ENCODE data around the gene DKC1. TPM values are rescaled to one million over a fixed set of nuclear protein-coding genes. Genes with fewer than 3 reads are reported as not detected.

The DKC1 gene
- polyA plus RNA-seq, 3 donors, result 14.1 to 21.6 (median 17.0) TPM

- H3K9me3 ChIP-seq (replicated peaks in 1 of 2; ENCODE audit: control insufficient read depth in 1 of 2, insufficient read depth in 1 of 2, low read length in 2 of 2), result no peaks in the 10 kb centered on the region
- peak overlapping the region; percentile 96 to 98 (median 98) for H3K27ac Mint-ChIP-seq
- no CpG with 5 or more reads among the region's 8 CpGs for WGBS (ENCODE audit: insufficient coverage)
- peaks cover 0 to 2% (median 0%) of the 10 kb centered on the region in 3 donors for H3K27me3 Mint-ChIP-seq (ENCODE audit: low read depth in 3 of 3)
- peak overlapping the region in 1 of 3 experiments; percentile 50 for H3K4me3 ChIP-seq (replicated peaks in 1 of 3; ENCODE audit: low read depth in 2 of 3, low read length in 3 of 3)
- peak overlapping the region; percentile 66 for H3K9ac ChIP-seq (ENCODE audit: insufficient read depth, low read length, poor library complexity, severe bottlenecking)
- DNase-seq, result peak; percentile 73 to 78 (median 76)
- H2AFZ ChIP-seq (ENCODE audit: insufficient read depth, low read depth, low read length, poor library complexity, severe bottlenecking), result no peak overlapping the region
- peak overlapping the region; percentile 55 to 59 for H3K4me3 Mint-ChIP-seq
- intact Hi-C loops (cut with micrococcal nuclease), result no loop called here
- peak overlapping the region; percentile 55 for H3K4me2 ChIP-seq (replicated peaks; ENCODE audit: extremely low read depth, low read length, poor library complexity, severe bottlenecking)
- no peaks in the 10 kb centered on the region for H3K36me3 ChIP-seq (replicated peaks in 1 of 2; ENCODE audit: control insufficient read depth in 1 of 2, insufficient read depth in 2 of 2, low read length in 2 of 2)
- H4K20me1 ChIP-seq (ENCODE audit: insufficient read depth, low read length), result no peaks in the 10 kb centered on the region
- H3K36me3 Mint-ChIP-seq, result peaks cover 8 to 26% of the 10 kb centered on the region in 2 donors
- peak overlapping the region; percentile 94 to 100 for H3K27ac ChIP-seq (ENCODE audit: low read depth in 1 of 2, low read length in 2 of 2)
- peaks cover 79 to 87% of the 10 kb centered on the region in 2 donors for H3K4me1 ChIP-seq (ENCODE audit: control insufficient read depth in 1 of 2, insufficient read depth in 2 of 2, low read length in 2 of 2)
- peaks cover 80% of the 10 kb centered on the region for H3K79me2 ChIP-seq (ENCODE audit: insufficient read depth, low read length)
- peaks cover 71% of the 10 kb centered on the region for H3K4me1 Mint-ChIP-seq
- no peak for TF ChIP-seq CTCF (IDR thresholded peaks at IDR 0.05)
- H3K27me3 ChIP-seq (ENCODE audit: control insufficient read depth in 2 of 2, insufficient read depth in 2 of 2, low read length in 2 of 2), result no peaks in the 10 kb centered on the region
- H3K9me3 Mint-ChIP-seq, result peaks cover 0 to 3% (median 0%) of the 10 kb centered on the region in 7 donors
Measured at GRCh38 chrX:154800478-154801210, 38.0 kb downstream of the DKC1 start.

GRCh38 chrX:154802947-154803346, 40.3 kb downstream of the DKC1 start:
- Histone ChIP-seq H4K20me1 (ENCODE audit: insufficient read depth, low read length) (no peaks in the 10 kb centered on the region), H3K27ac (ENCODE audit: low read depth in 1 of 2, low read length in 2 of 2) (peak overlapping the region; percentile 27 to 94), H3K36me3 (replicated peaks in 1 of 2; ENCODE audit: control insufficient read depth in 1 of 2, insufficient read depth in 2 of 2, low read length in 2 of 2) (no peaks in the 10 kb centered on the region), H3K4me2 (replicated peaks; ENCODE audit: extremely low read depth, low read length, poor library complexity, severe bottlenecking) (peak overlapping the region; percentile 68), H3K79me2 (ENCODE audit: insufficient read depth, low read length) (peaks cover 57% of the 10 kb centered on the region), H3K27me3 (ENCODE audit: control insufficient read depth in 2 of 2, insufficient read depth in 2 of 2, low read length in 2 of 2) (no peaks in the 10 kb centered on the region), H3K9ac (ENCODE audit: insufficient read depth, low read length, poor library complexity, severe bottlenecking) (no peak overlapping the region), H3K4me1 (ENCODE audit: control insufficient read depth in 1 of 2, insufficient read depth in 2 of 2, low read length in 2 of 2) (peaks cover 66 to 69% of the 10 kb centered on the region in 2 donors), H3K9me3 (replicated peaks in 1 of 2; ENCODE audit: control insufficient read depth in 1 of 2, insufficient read depth in 1 of 2, low read length in 2 of 2) (no peaks in the 10 kb centered on the region), H3K4me3 (replicated peaks in 1 of 3; ENCODE audit: low read depth in 2 of 3, low read length in 3 of 3) (peak overlapping the region in 2 of 3 experiments; percentile 14 to 81), H2AFZ (ENCODE audit: insufficient read depth, low read depth, low read length, poor library complexity, severe bottlenecking) (no peak overlapping the region)
- Mint-ChIP-seq H3K27ac (peak overlapping the region; percentile 61 to 96 (median 79)), H3K27me3 (ENCODE audit: low read depth in 3 of 3) (peaks cover 0 to 2% (median 0%) of the 10 kb centered on the region in 3 donors), H3K9me3 (peaks cover 0 to 5% (median 0%) of the 10 kb centered on the region in 7 donors), H3K36me3 (peaks cover 4 to 13% of the 10 kb centered on the region in 2 donors), H3K4me3 (peak overlapping the region; percentile 67 to 96), H3K4me1 (peaks cover 58% of the 10 kb centered on the region)
- DNase-seq, result no peak
- TF ChIP-seq CTCF (IDR thresholded peaks at IDR 0.05), result no peak
- intact Hi-C loops (cut with micrococcal nuclease), result no loop called here
- WGBS (ENCODE audit: insufficient coverage), result 63% methylated on average over 2 of the region's 2 CpGs

Measured in CD14-positive monocyte (primary cell).